Stimulated activated CD4-positive, alpha-beta T cell treated with anti-CD3 and anti-CD28 coated beads, Interleukin-1b, Interleukin-23, amount 100 ng/mL, for 48 hours (primary cell): ENCODE data around the gene TFF2.

Source experiments
- DNase-seq: peaks from one replicate; pipeline ENCODE4 v3.0.0-alpha.2; 2020

Gene TFF2, protein sequence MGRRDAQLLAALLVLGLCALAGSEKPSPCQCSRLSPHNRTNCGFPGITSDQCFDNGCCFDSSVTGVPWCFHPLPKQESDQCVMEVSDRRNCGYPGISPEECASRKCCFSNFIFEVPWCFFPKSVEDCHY

DNA sequence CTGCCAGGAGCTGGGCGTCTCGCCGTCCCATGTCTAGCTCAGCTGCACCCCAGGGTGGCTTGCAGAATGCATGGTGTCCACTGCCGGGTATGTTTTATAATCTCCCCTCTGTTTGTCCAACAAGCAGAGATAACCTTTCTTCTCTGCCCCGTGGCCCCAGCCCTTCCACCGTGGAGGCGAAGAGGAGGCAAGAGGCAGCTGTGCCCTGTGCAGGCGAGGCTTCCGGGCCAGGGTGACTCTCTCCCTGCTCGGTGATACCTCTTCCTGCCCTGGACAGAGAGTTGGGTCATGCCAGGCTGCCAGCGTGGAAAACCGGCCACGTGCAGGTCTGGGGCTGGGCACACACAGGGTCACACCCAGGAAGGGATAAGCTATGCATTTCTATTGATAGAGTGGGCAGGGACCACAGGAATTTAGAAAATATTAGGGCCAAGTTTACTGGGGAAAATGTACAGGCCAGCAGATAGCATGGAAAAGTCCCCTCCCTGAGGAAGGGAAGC, at the start of gene TFF2:
TSS of gene TFF2 (minus strand) at position 68 of the 500 bp plus-strand sequence. CDS start at position 31, 37 bp downstream.
- DNase-seq = no peak

DNA sequence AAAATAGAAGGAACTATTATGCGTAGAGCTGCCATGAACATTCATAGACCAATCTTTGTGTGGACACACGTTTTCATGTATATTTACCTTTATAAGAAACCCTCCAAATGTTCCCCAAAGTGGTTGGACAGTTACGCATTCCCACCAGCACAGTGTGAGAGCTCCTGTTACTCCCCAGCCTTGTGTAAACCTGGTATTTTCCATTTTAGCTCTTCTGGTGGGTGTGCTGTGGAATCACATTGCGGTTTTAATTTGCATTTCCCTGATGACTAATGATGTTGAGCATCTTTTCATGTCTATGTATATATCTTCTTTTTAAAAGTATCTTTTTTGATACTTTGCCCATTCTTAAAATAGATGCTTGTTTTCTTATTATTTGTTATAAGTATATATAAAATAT, 49.7 kb upstream of the TFF2 start:
- DNase-seq = no peak

DNA sequence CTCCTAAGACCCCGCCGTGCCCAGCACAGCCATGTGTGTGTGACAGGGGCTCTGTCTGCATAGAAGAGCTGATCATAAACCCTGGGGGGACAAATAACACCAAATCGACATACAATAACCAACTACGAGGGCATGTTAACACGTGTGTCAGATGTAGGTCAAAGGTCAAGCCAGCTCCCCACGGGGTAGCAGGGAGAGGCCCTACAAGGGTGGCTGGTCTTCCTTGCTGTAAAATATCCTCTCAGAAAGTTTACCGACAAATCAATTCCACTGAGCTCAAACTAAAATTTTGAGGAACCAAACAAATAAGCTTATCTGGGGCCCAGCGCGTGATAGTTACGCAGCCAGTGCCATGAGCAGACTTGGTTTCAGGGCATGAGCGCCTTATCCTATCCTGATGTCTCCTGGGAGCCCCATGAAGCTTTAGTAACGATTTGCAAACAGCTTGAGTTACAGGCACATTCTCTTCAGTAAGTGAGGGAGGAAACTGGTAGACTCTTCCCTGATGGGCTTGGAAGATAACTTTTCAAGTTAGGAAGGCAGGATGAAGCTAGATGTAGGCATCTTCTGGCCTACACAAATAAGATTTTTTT, 47.7 kb upstream of the TFF2 start:
- no peak for DNase-seq

DNA sequence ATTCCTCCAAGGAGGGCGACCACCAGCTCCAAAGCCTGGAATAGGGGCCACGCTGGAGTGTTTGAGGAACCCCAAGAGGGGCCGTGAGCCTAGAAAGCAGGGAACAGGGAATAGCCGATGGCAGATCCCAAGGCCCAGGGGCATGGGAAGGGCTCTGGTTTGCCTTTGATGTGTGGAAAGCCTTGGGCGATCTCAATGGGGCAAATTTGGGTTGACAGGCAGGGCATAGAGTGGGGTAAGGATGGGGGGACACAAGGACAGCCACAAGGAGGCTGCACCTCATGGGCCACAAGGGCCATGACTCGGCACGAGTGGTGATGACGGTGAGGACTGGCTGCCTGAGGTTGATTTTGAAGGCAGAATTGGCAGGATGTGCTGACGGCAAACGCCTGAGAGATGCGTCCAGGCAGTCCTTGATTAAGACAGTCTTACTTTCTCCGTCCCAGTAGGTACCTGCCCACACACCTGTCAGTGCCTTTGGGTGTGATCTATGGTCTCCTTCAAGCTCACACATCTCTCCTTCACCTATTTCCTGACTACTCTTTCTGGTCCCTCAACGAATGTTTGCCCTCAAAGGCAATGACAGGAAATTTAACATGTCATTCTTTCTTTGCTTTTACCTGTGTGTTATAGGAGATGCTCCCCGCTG, 47.1 kb upstream of the TFF2 start:
- no peak for DNase-seq

DNA sequence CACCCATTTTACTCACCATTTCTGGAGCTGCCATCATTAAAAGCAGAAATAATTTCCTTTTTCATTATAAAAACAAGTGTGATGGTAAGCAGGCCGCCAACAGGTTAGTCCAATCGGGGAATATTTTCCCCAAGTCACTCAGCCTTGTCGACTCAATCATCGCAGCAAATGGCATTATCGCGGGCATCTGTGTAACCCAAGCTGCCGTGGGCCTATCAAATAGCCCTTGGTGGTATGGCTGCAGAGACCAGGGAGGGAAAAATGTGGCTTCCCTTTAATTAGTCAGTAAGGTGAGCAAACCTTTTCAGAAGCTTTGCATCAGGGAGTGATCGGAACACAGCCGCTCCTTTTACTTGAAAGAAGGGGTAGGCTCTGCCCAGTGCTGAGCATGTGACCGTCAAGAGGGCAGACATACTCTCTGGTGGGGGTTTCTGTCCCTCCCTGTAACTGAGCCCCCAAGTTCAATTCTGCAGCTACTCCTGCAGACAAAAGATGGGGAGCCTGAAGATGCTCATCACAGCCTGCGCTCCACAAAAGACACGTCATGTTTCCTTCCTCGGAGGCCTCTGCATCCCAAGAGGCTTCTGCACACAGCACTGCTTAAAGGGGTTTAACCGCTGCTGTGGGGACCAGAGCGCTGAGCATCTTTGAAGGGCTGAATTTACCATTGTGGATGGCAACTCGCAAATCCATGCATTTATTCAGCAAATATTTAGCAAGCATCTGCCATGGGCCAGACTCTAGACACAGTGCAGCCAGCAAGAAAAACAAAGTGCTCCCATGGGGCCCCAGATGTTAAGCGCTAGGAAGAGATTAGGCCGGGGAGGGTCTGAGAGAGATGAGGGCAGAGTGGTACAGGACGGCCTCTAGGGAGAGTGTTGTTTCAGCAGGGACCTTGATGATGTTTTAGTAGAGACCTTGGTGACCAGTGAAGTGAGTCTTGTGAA, 46.3 kb upstream of the TFF2 start:
- DNase-seq = no peak

DNA sequence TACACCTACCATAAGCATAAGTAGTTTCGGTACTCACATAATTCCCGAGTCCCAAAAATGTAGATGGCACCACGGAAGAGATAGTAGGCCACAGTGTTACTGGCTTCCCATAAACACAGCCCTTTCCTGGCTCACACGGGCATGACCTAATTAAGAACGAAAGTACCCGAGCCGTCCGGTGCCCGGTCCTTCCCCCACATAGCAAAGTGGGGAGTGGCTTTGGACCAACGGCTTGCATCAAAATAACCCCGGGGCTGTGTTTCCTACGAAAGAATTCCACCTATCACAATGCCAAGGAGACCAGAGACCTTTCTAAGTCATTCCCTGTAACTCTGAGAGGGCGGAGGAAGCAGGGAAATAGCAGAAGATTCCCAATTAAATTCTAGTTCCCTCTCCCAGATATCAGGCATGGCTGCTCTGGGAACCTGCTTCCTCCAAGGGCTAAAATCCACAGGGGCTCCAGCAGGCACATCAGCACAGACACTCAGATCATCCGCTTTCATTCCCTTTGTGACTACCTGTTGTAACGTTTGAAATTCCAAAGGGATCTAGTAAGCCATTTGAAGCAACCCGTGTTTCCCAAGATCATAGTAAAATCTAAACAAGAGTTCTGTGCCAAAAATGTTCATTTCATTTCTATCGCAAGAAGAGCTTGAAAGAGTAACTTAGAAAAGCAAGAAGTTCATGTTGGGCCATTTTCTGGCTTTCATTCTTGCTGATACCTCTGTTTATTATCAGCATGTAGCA, 45.3 kb upstream of the TFF2 start, which contains the start of gene TMPRSS3:
TSS of gene TMPRSS3 (minus strand) at position 148 of the 747 bp plus-strand sequence. CDS start 635 bp downstream, outside the sequence.
- DNase-seq = no peak

DNA sequence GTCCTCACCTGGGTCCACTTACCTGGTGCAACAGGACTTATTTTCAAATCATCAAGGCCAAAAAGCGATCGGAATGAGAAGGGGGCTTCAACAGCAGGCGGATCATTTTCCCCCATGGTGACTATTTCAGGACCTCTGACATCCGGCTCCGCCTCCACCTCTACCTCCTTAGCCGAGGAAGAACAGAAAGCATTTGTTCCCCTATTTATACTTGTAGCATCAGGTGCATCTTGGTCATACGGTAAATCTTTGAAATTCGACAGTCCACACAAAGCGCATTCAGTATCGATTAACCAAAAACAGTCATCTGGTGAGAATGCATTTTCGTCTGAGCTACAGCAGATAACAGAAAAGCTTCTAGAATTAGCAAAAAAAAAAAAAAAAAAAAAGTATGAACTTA, 44.5 kb upstream of the TFF2 start:
- DNase-seq = no peak

DNA sequence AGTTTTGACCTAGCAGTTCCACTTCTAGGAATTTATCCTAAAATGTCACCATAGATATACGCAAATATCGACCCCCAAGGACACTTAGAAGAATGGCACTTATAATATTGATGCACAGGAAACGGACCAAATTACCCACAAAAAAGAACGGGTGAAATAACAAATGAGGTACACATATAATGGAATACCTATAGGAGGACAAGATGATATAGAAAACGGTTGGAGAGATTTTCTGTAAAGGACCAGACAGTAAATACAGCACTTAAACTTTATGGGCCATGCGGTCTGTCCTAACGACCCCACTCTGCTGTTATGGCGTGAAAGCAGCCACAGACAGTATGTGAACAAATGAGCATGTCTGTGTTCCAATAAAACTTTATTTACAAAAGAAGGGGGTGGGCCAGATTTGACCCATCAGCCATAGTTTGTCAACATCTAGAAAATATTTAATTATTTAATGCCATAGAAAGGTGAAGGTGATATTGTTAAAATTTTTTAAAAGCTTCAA, 42.7 kb upstream of the TFF2 start:
- DNase-seq = no peak

DNA sequence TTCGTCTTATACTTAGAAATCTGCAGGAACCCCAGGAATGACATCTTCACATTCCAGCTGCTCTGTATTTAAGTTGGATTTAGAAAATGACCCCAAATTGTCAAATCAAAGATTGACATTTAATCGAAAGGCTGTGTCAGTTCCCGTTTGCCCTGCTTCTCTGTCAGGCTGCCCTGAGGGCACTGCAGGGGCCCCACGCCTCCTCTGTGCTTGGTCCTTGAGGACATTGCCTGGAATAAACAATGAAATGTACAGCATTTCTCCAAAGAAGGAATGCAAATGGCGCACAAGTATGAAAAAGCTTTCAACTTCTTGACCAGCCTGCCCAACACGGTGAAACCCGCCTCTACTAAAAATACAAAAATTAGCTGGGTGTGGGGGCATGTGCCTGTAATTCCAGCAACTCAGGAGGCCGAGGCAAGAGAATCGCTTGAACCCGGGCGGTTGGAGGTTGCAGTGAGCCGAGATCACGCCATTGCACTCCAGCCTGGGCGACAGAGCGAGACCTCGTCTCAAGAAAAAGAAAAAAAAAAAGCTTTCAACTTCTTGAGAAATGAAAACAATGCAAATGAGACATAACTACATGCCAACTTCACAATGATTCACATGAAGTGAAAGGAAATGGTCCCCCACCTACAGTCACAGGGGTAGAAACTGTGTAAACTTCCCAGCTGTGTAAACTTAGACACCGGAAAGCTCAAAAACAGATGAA, 42.1 kb upstream of the TFF2 start:
- no peak for DNase-seq

DNA sequence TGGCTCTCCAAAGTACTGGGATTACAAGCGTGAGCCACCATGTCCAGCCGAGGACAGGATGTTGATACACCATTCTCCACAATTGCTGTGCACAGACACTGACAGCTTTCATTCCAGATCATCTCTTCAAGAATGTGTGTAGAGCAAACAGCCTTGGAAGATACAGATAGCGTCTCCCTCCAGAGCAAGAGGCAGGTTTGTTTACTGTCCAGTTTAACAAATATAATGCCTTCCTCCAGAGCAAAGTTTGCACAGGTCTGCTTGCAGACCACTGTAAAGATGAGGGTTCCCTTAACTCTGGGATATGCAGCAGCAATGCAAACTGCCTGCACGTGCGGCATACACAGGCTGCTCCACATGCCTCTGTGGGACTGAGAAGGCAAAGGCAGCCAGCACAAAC, 40.5 kb upstream of the TFF2 start:
- no peak for DNase-seq

DNA sequence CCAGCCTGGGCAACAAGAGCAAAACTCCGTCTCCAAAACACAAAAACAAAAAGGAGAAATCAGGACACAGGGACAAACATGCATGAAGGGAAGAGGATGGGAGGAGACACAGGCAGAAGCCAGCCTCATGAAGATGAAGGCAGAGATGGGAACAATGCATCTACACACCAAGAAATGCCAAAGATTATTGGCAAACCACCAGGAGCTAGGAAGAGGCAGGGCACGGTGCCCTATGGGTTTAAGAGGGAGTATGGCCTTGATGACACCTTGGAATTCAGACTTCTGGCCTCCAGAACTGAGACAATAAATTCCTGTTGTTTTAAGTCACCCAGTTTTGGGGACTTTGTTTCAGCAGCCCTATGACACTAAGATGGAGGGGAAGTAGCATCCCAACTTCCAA, 39.9 kb upstream of the TFF2 start:
- no peak for DNase-seq

DNA sequence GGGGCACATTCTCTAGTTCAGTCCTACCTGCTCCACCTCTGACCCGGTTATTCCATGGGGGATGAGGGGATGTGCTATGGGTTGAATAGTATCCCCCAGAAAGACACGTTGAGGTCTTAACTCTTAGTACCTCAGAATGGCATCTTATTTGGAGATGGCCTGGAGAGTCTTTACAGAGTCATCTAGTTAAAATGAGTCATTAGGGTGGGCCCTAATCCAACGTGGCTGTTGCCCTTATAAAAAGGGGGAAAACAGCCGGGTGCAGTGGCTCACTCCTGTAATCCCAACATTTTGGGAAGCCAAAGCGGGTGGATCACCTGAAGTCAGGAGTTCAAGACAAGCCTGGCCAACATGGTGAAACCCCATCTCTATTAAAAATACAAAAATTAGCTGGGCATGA, 39.4 kb upstream of the TFF2 start:
- no peak for DNase-seq

DNA sequence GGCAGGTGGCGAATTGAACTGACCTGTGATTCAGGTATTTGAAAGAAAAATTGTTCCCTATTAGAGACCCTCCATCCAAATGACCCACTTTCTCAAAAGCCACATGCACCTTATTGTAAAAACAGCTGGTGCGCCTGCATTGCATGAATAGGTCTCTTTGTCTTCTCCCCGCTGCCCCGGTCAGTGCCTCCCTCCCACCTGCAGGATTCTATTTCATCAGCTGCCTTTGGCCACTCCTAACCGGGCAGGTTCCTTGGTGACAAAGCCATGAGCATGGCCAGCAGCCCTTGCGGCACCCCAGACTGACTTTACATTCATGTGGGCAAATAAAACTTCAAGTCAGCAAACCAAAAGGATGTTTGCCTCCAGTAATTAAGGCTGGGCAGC, 38.6 kb upstream of the TFF2 start:
- no peak for DNase-seq

DNA sequence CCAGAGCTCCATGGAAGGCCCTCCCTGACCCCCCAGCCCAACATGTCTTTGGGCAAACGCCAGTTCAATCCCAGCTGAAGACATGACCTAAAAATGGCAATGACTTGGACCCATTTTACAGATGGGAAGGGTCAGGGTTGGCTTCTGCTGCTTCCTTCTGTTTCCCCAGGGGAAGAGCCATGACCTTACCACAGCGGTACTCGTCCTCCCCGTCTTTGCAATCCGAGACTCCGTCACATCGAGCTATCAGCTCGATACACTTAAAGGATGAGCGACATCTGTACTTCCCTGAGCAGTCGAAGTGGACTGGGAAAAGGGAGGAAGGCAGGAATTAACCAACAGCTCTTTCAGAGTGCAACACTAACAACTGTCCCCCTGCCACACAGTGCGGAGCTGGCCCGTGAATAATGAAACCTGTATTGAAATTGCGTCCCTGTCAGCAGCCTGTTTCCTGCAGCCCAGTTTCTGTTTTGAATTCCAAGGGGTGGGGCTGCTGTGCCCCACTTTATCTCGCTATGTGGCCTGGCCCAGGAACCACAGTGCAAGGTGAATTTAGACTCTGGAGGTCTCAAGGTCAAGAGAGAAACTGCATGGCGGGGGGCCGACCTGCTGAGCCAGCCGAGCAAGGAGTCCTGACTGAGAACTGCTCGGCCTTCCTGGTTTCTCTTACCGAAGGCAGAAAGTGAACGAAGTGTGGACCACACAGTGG, 38.1 kb upstream of the TFF2 start:
- no peak for DNase-seq

DNA sequence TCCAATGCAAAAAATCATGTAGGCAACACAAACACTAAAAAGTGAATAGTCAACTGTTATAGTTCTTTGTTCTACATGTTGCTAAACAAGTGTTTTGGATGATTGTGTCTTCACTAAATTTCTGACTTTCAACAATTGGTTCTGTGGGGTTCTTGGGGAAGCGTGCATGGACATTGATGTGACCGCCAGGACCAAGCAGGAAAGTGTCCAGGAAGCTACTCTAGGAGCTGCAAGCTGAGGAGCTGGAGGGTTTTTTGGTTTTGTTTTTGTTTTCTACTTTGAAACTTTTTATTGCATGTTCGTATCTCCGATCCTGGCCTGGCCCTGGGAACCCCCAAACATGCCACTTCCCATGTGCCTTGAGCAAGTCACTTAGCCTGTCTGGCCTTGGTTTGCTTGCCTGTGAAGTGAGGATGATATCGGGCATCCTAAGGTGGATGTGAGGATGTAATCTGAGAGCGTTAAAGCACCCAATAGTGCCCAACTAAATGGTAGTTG, 37.1 kb upstream of the TFF2 start:
- DNase-seq = no peak

DNA sequence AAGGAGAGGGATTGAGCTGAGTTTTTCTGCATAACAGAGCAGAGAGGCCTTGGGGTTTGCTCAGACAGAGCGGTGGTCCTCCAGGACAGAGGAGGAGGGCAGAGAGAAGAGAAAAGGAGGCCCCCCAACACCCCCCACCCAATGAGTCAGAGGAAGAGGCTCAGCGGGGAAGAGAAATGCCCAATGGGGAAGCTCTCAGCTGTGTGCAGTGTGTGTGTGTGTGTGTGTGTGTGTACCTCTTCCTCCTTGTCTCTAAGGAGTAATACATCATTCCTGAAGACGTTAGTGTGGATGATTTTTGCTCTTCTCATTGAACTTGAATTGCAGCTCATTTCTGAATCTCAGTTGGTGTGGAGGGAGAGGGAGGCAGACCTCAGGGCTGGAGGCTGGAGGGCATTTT, 36.4 kb upstream of the TFF2 start:
- DNase-seq = no peak

DNA sequence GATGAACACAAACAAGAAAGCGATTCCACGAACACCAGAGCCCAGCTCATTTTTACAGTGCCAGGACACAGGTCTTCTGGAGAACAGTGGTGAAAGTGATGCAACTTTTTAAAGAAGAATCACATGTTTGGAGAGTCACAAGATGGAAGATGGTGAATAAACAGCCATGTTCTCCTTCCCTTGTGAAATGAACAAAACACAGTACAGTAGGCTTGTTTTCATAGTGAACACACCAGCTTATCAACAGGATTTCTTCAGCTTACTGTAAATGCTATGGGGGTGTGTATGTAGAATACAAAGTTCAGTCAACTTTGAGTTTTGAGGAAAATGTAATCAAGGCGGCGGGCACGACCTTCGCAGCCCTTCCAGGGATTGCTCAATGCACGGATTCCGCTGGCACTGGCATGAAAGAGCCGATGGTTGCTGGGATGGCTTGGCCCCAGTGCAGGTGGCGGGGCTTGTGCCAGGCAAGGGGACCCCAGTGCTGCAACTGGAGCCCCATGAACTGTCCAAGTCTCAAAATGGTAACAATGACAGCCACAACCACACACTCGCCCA, 35.3 kb upstream of the TFF2 start:
- DNase-seq = no peak

DNA sequence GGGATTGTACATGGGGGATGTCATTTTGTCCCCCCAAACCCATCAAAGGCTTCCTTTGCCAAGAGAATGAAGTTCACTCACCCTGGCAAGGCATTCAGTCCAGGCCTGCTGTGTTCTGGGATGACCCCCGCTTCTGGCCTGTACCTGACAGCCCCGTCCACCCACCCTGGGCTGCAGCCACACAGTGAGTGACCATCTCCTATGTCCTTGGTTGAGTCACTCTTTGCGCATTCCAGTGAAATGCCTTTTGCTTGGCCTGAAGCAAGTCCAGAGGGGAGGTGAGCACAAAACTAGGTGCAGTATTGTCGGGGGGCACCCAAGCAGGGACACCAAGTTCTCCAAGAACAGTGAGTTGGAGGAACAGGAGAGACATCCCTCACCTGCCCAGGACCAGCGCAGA, 34.8 kb upstream of the TFF2 start:
- no peak for DNase-seq

DNA sequence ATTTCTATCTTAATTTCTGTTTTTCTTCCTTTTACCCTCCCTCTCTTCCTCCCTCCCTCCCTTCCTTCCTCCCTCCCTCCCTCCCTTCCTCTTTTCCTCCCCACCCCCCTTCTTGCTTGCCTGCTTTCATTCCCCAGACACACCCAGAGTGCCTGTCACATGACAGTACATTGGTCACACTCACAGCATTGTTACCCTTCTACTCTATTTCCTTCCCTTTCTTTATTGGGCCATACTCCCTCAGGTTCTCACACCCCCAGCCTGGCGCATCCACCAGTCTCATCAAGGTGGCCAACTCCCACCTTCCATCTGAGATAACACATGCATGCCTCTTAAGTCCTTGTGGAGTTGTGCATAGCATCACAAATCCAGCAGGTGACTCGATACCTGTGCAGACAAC, 34.2 kb upstream of the TFF2 start:
- DNase-seq = no peak

DNA sequence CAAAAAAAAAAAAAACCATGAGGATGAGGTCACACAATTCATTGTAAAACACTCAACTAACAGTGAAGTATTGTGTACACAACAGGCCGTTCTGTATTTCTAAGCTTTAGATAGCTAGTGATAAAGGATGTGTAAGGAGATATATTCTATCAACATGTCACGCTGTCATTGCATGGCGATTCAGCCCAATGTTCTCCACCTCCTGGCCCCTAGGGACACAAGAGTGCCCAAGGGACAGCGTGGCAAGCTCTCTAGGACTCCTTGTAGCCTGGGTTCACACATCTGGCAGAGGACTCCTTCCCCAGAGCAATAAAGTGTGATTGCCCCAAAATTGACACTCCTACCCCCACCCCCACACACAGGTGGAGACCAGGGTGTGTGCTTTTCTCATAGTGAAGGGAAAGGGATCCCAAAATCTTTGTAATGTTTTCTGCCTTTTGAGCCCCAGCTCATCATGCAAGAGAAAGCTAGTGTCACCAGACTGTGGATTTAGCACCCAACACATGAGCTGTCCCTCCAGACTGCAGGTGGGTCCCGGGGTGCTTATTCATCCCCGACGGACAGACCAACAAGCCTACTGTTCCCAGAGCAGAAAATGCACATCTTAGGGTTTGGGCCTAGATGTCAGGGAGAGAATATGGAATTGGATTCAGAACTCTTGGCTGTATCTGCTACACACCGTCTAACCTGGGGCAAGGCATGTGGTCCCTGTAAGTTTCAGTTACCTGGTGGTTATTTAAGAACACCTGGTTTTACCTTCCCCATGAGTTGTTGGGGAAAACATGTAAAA, 33.6 kb upstream of the TFF2 start:
- DNase-seq = no peak
